GM23338 (cell line): ENCODE measurements around the gene HS6ST1. TPM values are rescaled to one million over a fixed set of nuclear protein-coding genes. Genes with fewer than 3 reads are reported as not detected.

Experiments used
- ATAC-seq: fragments of 200-7000 bp; cut with Tn5 transposase; 3 replicates; pipeline ENCODE4 v1.9.1; 2020
- DNase-seq: peaks from one replicate; pipeline ENCODE4 v3.0.0-alpha.2; 2015; ENCODE audit warnings: low spot score
- H2AFZ ChIP-seq: fragments of 200-600 bp; sonication (generic); 2 replicates; pipeline ENCODE4 v1.8.0; 2016; ENCODE audit warnings: antibody characterized with exemption, mild to moderate bottlenecking, moderate library complexity
- H3F3A ChIP-seq: fragments of 200-600 bp; sonication (generic); replicated peaks from 2 replicates; pipeline ENCODE4 v1.8.0; 2017; ENCODE audit warnings: antibody characterized with exemption, mixed run types, low read depth
- H3K27ac ChIP-seq: fragments of 200-600 bp; sonication (generic); 2 replicates; pipeline ENCODE4 v1.6.1; 2016; ENCODE audit warnings: low read depth
- H3K27me3 ChIP-seq: fragments of 200-600 bp; sonication (generic); 2 replicates; pipeline ENCODE4 v1.8.0; 2016; ENCODE audit warnings: mild to moderate bottlenecking, mixed run types, moderate library complexity; ENCODE audit not compliant: insufficient read depth
- H3K36me3 ChIP-seq: fragments of 200-600 bp; sonication (generic); 2 replicates; pipeline ENCODE4 v1.8.0; 2016; ENCODE audit warnings: mild to moderate bottlenecking; ENCODE audit not compliant: insufficient read depth
- H3K4me1 ChIP-seq: fragments of 200-600 bp; sonication (generic); 2 replicates; pipeline ENCODE4 v1.8.0; 2016; ENCODE audit warnings: mild to moderate bottlenecking, moderate library complexity; ENCODE audit not compliant: insufficient read depth
- H3K4me2 ChIP-seq: fragments of 200-600 bp; sonication (generic); 2 replicates; pipeline ENCODE4 v1.7.1; 2017; ENCODE audit warnings: mixed run types
- H3K4me3 ChIP-seq: fragments of 200-600 bp; sonication (generic); 2 replicates; pipeline ENCODE4 v1.6.1; 2016; ENCODE audit warnings: mixed run types
- H3K79me2 ChIP-seq: fragments of 200-600 bp; sonication (generic); replicated peaks from 2 replicates; pipeline ENCODE4 v1.8.0; 2017; ENCODE audit warnings: mild to moderate bottlenecking; ENCODE audit not compliant: insufficient read depth
- H3K9me2 ChIP-seq: fragments of 200-600 bp; sonication (generic); 2 replicates; pipeline ENCODE4 v1.8.0; 2017; ENCODE audit not compliant: insufficient read depth
- H4K20me1 ChIP-seq: fragments of 200-600 bp; sonication (generic); replicated peaks from 2 replicates; pipeline ENCODE4 v1.8.0; 2017; ENCODE audit warnings: mild to moderate bottlenecking; ENCODE audit not compliant: insufficient read depth
- H3K27ac Mint-ChIP-seq: 2 replicates; pipeline ENCODE4 v1.8.0; 2020; ENCODE audit warnings: inconsistent platforms, mild to moderate bottlenecking, moderate library complexity, mixed read lengths
- H3K27me3 Mint-ChIP-seq: 3 replicates; pipeline ENCODE4 v1.8.0; 2022; ENCODE audit warnings: low read depth, mild to moderate bottlenecking, moderate library complexity, mixed read lengths, inconsistent platforms; ENCODE audit not compliant: insufficient read depth, poor library complexity
- H3K36me3 Mint-ChIP-seq: 3 replicates; pipeline ENCODE4 v1.8.0; 2021; ENCODE audit warnings: low read depth, mild to moderate bottlenecking, inconsistent platforms, moderate library complexity, mixed read lengths
- H3K4me1 Mint-ChIP-seq: 3 replicates; pipeline ENCODE4 v1.8.0; 2020; ENCODE audit warnings: mild to moderate bottlenecking, inconsistent platforms, mixed read lengths
- H3K4me3 Mint-ChIP-seq: 3 replicates; pipeline ENCODE4 v1.8.0; 2021; ENCODE audit warnings: moderate library complexity, mild to moderate bottlenecking, inconsistent platforms, mixed read lengths
- H3K9me3 Mint-ChIP-seq: 3 replicates; pipeline ENCODE4 v1.8.0; 2020; ENCODE audit warnings: moderate library complexity, mild to moderate bottlenecking, inconsistent platforms, mixed read lengths
- CREB1 ChIP-seq: fragments of 250-450 bp; sonication (Bioruptor Pico); IDR thresholded peaks from 2 replicates; pipeline ENCODE4 v1.5.0; 2020; ENCODE audit warnings: low read depth, mild to moderate bottlenecking, moderate library complexity
- EZH2 ChIP-seq: fragments of 200-600 bp; sonication (generic); IDR thresholded peaks from one replicate; pipeline ENCODE4 v1.8.0; 2017; ENCODE audit warnings: antibody characterized with exemption, mild to moderate bottlenecking, low read depth; ENCODE audit not compliant: unreplicated experiment
- EZH2phosphoT487 ChIP-seq: fragments of 200-600 bp; sonication (generic); IDR thresholded peaks from one replicate; pipeline ENCODE4 v1.8.1; 2018; ENCODE audit warnings: antibody characterized with exemption; ENCODE audit not compliant: unreplicated experiment
- JUNB ChIP-seq: IDR thresholded peaks from one replicate; pipeline ENCODE4 v1.6.1; 2016; ENCODE audit warnings: antibody characterized with exemption; ENCODE audit not compliant: unreplicated experiment
- NANOG ChIP-seq: IDR thresholded peaks from 2 replicates; pipeline ENCODE4 v1.6.1; 2016; ENCODE audit warnings: antibody characterized with exemption, borderline replicate concordance
- POLR2AphosphoS5 ChIP-seq: IDR thresholded peaks from 2 replicates; pipeline ENCODE4 v1.6.1; 2016; ENCODE audit warnings: antibody characterized with exemption, low read depth
- STAT1 ChIP-seq: IDR thresholded peaks from one replicate; pipeline ENCODE4 v1.6.1; 2016; ENCODE audit warnings: antibody characterized with exemption; ENCODE audit not compliant: unreplicated experiment
- ZNF114 ChIP-seq: fragments of 250-450 bp; sonication (Bioruptor Pico); IDR thresholded peaks from 2 replicates; pipeline ENCODE4 v1.5.0; 2020; ENCODE audit warnings: mild to moderate bottlenecking, moderate library complexity
- ZNF331 ChIP-seq: fragments of 250-450 bp; sonication (Bioruptor Pico); IDR thresholded peaks from 2 replicates; pipeline ENCODE4 v1.5.0; 2020; ENCODE audit warnings: low read depth, mild to moderate bottlenecking, moderate library complexity
- polyA plus RNA-seq: library from polyadenylated mRNA; unstranded; fragments of >200 nt; fragmentation: Nextera tagmentation; extraction: Ambion mirVana; gene quantifications from 2 replicates; pipeline ENCODE4 v1.2.1, GENCODE V29; 2016
- total RNA-seq: library from RNA; depleted of rRNA; stranded (reverse); fragments of >200 nt; shearing (Covaris generic); gene quantifications from 2 replicates; pipeline ENCODE4 v1.2.3, GENCODE V29; 2014
- TF ChIP-seq, protein P1 (sequence below): IDR thresholded peaks from 2 replicates; pipeline ENCODE4 v1.6.1; 2016; ENCODE audit warnings: antibody characterized with exemption
- TF ChIP-seq, protein P2 (sequence below): fragments of 250-450 bp; sonication (Bioruptor Pico); IDR thresholded peaks from 2 replicates; pipeline ENCODE4 v1.5.0; 2020; ENCODE audit warnings: mild to moderate bottlenecking, moderate library complexity
- TF ChIP-seq, protein P3 (sequence below): IDR thresholded peaks from one replicate; pipeline ENCODE4 v1.6.1; 2018; ENCODE audit warnings: antibody characterized with exemption; ENCODE audit not compliant: unreplicated experiment
- TF ChIP-seq, protein P4 (sequence below), 2 experiments: fragments of 200-600 bp in 1 of 2; sonication (generic) in 1 of 2; conservative IDR thresholded peaks; 2 replicates each; pipeline versions ENCODE4 v1.5.1 to v1.6.1; 2016 to 2017; ENCODE audit warnings: antibody characterized with exemption in 2 of 2, low read depth in 2 of 2, mild to moderate bottlenecking in 2 of 2, moderate library complexity in 1 of 2

The HS6ST1 gene
- total and polyA plus RNA-seq, 2 experiments from 2014 or later = 21.1 to 106 TPM

DNA sequence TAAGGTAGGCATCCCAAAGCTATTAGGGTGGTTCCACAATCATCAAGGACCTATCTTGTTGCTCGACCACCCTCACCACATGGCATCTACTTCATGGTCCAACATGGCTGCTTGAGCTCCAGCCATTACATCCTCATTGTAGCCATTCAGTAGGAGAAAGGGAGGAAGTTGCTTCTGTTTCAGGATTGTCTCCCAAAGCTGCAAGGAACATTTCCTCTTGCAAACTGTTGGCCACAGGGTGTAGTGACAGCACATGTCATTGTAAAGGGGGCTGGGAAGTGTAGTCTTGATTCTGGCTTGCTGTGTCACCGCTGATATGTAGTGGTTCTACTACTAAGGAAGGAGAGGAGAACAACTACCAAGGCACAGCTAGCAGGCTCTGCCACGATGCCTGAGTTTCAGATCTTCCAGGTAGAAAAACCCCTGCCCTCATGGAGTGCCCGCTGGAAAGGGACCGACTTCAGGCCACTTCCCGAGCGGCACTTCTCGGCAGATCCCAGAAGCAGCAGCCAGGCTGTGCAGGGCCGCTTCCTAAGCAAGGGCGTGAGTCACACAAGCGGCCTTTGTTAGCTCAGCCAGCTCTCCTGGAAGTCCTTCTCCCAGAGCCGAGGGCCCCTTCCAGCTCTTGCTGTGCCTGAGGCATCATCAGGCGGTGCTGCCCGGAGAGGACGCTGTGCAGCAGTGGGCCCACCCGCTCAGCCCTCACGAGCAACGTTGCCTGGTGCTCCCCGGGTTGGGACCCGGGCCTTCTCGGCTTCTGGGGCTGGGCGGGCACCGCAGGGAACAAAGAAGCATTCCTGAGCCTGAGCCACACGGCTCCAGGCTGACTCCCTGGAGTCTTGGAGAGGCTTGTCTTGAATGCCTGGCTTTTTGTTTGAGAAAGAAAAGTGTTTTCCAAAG lies 58.2 kb downstream of the HS6ST1 start:
- H3K36me3 Mint-ChIP-seq = peaks cover 4% of the 10 kb centered on the region; the same call in 2 of the 3 replicates
- peaks cover 26% of the 10 kb centered on the region for H3K27me3 Mint-ChIP-seq
- Histone ChIP-seq H4K20me1 (no peaks in the 10 kb centered on the region), H3K36me3 (no peaks in the 10 kb centered on the region), H3K9me2 (no peaks in the 10 kb centered on the region), H3K4me1 (0 out of 2 replicates have a peak, but pooled peaks cover 4% of the 10 kb centered on the region), H3K4me2 (peak overlapping the region; percentile 46; the same call in 1 of the 2 replicates), H3K79me2 (no peaks in the 10 kb centered on the region), H3K27ac (peak overlapping the region; percentile 36), H3K4me3 (no peak overlapping the region; the same call in 1 of the 2 replicates), H3K27me3 (no peaks in the 10 kb centered on the region), H2AFZ (peak overlapping the region; percentile 5; the same call in 1 of the 2 replicates), H3F3A (0 out of 2 replicates have a peak, but pooled peaks cover 4% of the 10 kb centered on the region)
- peak; percentile 79 for DNase-seq
- no peak overlapping the region for H3K4me3 Mint-ChIP-seq
- no peaks in the 10 kb centered on the region for H3K9me3 Mint-ChIP-seq
- TF ChIP-seq ZNF331 (CRISPR knock-in tag) (no peak), STAT1 (no peak), NANOG (no peak), EZH2phosphoT487 (no peak), EZH2 (no peak), POLR2AphosphoS5 (no peak), CREB1 (no peak), ZNF114 (CRISPR knock-in tag) (no peak), JUNB (no peak)
- TF ChIP-seq, protein P1, sequence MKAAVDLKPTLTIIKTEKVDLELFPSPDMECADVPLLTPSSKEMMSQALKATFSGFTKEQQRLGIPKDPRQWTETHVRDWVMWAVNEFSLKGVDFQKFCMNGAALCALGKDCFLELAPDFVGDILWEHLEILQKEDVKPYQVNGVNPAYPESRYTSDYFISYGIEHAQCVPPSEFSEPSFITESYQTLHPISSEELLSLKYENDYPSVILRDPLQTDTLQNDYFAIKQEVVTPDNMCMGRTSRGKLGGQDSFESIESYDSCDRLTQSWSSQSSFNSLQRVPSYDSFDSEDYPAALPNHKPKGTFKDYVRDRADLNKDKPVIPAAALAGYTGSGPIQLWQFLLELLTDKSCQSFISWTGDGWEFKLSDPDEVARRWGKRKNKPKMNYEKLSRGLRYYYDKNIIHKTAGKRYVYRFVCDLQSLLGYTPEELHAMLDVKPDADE = no peak
- TF ChIP-seq, protein P2, sequence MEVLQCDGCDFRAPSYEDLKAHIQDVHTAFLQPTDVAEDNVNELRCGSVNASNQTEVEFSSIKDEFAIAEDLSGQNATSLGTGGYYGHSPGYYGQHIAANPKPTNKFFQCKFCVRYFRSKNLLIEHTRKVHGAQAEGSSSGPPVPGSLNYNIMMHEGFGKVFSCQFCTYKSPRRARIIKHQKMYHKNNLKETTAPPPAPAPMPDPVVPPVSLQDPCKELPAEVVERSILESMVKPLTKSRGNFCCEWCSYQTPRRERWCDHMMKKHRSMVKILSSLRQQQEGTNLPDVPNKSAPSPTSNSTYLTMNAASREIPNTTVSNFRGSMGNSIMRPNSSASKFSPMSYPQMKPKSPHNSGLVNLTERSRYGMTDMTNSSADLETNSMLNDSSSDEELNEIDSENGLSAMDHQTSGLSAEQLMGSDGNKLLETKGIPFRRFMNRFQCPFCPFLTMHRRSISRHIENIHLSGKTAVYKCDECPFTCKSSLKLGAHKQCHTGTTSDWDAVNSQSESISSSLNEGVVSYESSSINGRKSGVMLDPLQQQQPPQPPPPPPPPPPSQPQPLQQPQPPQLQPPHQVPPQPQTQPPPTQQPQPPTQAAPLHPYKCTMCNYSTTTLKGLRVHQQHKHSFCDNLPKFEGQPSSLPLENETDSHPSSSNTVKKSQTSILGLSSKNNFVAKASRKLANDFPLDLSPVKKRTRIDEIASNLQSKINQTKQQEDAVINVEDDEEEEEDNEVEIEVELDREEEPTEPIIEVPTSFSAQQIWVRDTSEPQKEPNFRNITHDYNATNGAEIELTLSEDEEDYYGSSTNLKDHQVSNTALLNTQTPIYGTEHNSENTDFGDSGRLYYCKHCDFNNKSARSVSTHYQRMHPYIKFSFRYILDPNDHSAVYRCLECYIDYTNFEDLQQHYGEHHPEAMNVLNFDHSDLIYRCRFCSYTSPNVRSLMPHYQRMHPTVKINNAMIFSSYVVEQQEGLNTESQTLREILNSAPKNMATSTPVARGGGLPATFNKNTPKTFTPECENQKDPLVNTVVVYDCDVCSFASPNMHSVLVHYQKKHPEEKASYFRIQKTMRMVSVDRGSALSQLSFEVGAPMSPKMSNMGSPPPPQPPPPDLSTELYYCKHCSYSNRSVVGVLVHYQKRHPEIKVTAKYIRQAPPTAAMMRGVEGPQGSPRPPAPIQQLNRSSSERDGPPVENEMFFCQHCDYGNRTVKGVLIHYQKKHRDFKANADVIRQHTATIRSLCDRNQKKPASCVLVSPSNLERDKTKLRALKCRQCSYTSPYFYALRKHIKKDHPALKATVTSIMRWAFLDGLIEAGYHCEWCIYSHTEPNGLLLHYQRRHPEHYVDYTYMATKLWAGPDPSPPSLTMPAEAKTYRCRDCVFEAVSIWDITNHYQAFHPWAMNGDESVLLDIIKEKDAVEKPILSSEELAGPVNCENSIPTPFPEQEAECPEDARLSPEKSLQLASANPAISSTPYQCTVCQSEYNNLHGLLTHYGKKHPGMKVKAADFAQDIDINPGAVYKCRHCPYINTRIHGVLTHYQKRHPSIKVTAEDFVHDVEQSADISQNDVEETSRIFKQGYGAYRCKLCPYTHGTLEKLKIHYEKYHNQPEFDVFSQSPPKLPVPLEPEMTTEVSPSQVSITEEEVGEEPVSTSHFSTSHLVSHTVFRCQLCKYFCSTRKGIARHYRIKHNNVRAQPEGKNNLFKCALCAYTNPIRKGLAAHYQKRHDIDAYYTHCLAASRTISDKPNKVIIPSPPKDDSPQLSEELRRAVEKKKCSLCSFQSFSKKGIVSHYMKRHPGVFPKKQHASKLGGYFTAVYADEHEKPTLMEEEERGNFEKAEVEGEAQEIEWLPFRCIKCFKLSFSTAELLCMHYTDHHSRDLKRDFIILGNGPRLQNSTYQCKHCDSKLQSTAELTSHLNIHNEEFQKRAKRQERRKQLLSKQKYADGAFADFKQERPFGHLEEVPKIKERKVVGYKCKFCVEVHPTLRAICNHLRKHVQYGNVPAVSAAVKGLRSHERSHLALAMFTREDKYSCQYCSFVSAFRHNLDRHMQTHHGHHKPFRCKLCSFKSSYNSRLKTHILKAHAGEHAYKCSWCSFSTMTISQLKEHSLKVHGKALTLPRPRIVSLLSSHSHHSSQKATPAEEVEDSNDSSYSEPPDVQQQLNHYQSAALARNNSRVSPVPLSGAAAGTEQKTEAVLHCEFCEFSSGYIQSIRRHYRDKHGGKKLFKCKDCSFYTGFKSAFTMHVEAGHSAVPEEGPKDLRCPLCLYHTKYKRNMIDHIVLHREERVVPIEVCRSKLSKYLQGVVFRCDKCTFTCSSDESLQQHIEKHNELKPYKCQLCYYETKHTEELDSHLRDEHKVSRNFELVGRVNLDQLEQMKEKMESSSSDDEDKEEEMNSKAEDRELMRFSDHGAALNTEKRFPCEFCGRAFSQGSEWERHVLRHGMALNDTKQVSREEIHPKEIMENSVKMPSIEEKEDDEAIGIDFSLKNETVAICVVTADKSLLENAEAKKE (CRISPR knock-in tag) = no peak
- TF ChIP-seq, protein P3, sequence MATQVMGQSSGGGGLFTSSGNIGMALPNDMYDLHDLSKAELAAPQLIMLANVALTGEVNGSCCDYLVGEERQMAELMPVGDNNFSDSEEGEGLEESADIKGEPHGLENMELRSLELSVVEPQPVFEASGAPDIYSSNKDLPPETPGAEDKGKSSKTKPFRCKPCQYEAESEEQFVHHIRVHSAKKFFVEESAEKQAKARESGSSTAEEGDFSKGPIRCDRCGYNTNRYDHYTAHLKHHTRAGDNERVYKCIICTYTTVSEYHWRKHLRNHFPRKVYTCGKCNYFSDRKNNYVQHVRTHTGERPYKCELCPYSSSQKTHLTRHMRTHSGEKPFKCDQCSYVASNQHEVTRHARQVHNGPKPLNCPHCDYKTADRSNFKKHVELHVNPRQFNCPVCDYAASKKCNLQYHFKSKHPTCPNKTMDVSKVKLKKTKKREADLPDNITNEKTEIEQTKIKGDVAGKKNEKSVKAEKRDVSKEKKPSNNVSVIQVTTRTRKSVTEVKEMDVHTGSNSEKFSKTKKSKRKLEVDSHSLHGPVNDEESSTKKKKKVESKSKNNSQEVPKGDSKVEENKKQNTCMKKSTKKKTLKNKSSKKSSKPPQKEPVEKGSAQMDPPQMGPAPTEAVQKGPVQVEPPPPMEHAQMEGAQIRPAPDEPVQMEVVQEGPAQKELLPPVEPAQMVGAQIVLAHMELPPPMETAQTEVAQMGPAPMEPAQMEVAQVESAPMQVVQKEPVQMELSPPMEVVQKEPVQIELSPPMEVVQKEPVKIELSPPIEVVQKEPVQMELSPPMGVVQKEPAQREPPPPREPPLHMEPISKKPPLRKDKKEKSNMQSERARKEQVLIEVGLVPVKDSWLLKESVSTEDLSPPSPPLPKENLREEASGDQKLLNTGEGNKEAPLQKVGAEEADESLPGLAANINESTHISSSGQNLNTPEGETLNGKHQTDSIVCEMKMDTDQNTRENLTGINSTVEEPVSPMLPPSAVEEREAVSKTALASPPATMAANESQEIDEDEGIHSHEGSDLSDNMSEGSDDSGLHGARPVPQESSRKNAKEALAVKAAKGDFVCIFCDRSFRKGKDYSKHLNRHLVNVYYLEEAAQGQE = no peak
- TF ChIP-seq, protein P4, sequence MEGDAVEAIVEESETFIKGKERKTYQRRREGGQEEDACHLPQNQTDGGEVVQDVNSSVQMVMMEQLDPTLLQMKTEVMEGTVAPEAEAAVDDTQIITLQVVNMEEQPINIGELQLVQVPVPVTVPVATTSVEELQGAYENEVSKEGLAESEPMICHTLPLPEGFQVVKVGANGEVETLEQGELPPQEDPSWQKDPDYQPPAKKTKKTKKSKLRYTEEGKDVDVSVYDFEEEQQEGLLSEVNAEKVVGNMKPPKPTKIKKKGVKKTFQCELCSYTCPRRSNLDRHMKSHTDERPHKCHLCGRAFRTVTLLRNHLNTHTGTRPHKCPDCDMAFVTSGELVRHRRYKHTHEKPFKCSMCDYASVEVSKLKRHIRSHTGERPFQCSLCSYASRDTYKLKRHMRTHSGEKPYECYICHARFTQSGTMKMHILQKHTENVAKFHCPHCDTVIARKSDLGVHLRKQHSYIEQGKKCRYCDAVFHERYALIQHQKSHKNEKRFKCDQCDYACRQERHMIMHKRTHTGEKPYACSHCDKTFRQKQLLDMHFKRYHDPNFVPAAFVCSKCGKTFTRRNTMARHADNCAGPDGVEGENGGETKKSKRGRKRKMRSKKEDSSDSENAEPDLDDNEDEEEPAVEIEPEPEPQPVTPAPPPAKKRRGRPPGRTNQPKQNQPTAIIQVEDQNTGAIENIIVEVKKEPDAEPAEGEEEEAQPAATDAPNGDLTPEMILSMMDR (conservative IDR thresholded peaks at IDR 0.05; ENCODE audit: low read depth in 2 of 2) = no peak
- peak; percentile 90 for ATAC-seq
- H3K4me1 Mint-ChIP-seq = peaks cover 17% of the 10 kb centered on the region
- H3K27ac Mint-ChIP-seq = peak overlapping the region; percentile 93
